DMS 273 treated with DMSO at 0.1 percent for 48 hours (cell line): ENCODE results near the gene SALL2.
A peak's percentile ranks its signal among the peaks of the same experiment; 100 is the strongest.

Experiments used
- DNase-seq: peaks from one replicate; lab custom pipeline; 2025; lab: John Stamatoyannopoulos, UW

SALL2 gene

DNA sequence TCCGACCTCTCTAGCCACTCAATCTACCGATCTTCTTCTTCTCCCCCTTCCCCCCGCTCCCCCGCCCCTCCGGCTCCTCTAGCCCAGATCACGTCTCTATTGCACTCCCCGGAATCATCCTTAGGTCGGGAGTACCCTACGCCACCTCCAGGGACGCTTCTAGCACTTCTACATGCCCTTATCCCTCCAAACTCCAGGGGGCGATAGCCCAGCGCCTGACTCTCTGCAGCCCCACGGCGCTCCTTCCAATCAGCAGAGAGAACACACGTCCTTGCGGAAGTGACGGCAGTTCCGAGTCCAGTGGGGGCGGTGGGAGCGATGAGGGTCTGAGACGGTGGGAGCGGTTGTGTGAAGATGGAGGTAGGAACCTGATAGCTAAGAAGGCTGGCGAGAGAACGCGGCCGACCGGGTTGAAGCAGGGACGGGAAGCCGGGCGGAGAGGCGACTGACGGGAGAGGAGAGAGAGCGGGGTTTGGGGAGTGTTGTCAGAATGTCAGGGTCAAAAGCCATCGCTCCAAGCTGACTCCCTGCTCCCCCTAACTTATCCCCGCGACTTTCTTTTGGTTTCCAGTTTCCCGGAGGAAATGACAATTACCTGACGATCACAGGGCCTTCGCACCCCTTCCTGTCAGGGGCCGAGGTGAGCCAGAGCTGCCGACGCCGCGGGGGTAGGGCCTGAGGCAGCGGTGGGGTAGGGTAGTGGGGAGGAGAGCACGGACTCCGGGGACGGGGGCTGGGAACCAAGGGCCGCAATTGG, 49.0 kb downstream of the SALL2 start, which contains the start of the genes RAB2B and TOX4:
Gene RAB2B (minus strand): TSS at position 35 of the 757 bp plus-strand sequence. CDS start 87 bp downstream, outside the sequence.
Gene TOX4 (plus strand): TSS at position 271 of the 757 bp plus-strand sequence. CDS start 84 bp downstream, at position 355.
- DNase-seq = peak; percentile 97

DNA sequence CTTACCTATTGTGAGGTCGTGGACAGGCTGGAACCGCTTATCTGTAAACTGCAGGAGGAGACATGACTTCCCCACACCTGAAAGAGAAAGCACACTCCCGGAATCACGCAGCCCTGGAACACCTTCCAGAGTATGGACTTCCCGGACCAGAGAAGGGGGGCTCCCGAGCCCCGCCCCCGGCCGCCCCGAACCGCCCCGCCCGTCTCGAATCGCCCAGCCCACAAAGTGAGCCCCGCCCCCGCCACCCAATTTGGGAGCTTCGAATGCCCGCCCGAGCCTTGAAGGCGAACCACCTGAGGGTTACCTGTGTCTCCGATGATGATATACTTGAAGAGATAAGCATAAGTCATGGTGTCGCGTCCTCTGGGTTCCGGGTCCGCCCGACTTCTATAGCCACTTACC, 49.6 kb downstream of the SALL2 start:
- no peak for DNase-seq

DNA sequence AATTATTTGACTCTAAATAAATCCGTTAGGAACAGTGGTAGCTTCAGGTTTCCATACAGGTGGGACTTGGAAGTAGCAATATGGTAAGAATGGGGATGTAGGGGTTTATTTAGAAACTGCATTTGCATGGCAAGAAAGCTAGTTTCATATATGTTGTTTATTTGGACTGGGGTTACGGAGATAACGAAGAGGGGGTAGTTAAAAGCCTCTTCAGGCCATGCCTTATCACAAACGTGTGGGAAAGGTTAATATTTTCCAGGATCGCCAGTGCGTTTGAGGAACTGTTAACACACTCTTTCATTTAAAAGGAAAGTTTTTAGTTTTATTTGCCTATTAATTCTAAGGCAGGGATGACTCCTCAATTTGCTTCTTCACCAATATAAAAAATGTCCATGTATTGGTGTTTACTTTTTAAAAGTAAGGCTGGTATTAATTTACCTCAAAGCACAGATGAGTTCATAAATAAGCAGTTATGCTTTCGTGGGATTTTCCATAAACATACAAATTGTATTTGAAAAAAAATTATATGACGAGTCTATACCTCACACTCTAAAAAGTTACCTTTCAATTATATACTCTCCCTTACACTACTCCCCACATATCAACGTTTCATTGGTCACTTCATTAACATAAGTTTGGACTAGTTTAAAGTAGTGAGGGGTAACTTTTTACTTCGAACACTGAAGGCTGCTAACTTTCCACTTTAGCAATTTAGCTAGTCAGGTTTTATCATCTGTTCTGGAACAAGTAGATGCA, 50.2 kb downstream of the SALL2 start:
- DNase-seq = no peak
